ENCODE measurements around the gene SEMA3A.
A peak's percentile ranks its signal among the peaks of the same experiment; 100 is the strongest.

Gene SEMA3A

GRCh38 chr7:84113906-84114850, 80.4 kb downstream of the SEMA3A start:
- no peak overlapping the region for H3K4me3 ChIP-seq (ENCODE audit: insufficient read depth, low read depth, low read length)
- H3K27me3 ChIP-seq (ENCODE audit: control insufficient read depth, insufficient read depth, low read length, poor library complexity, severe bottlenecking), result no peaks in the 10 kb centered on the region
- 84 to 89% methylated on average over 6 to 7 of the region's 9 CpGs for WGBS, 2 experiments
- H3K27ac ChIP-seq (ENCODE audit: insufficient read depth, low read depth, low read length, poor library complexity, severe bottlenecking), result no peak overlapping the region
- peaks cover 16% of the 10 kb centered on the region for H3K4me1 ChIP-seq (ENCODE audit: control insufficient read depth, insufficient read depth, low read length)
- H3K36me3 ChIP-seq (ENCODE audit: control insufficient read depth, insufficient read depth, low read length), result no peaks in the 10 kb centered on the region
- no peaks in the 10 kb centered on the region for H3K9me3 ChIP-seq (ENCODE audit: control insufficient read depth, low read length)

GRCh38 chr7:84113286-84113685, 81.3 kb downstream of the SEMA3A start:
- H3K27me3 ChIP-seq (ENCODE audit: control insufficient read depth, insufficient read depth, low read length, poor library complexity, severe bottlenecking), result no peaks in the 10 kb centered on the region
- H3K4me1 ChIP-seq (ENCODE audit: control insufficient read depth, insufficient read depth, low read length), result peaks cover 16% of the 10 kb centered on the region
- no peak overlapping the region for H3K4me3 ChIP-seq (ENCODE audit: insufficient read depth, low read depth, low read length)
- H3K9me3 ChIP-seq (ENCODE audit: control insufficient read depth, low read length), result no peaks in the 10 kb centered on the region
- no peak overlapping the region for H3K27ac ChIP-seq (ENCODE audit: insufficient read depth, low read depth, low read length, poor library complexity, severe bottlenecking)
- 90 to 100% methylated on average over 2 of the region's 2 CpGs for WGBS, 2 experiments
- H3K36me3 ChIP-seq (ENCODE audit: control insufficient read depth, insufficient read depth, low read length), result no peaks in the 10 kb centered on the region

GRCh38 chr7:84112771-84113170, 81.8 kb downstream of the SEMA3A start:
- H3K4me1 ChIP-seq (ENCODE audit: control insufficient read depth, insufficient read depth, low read length), result peaks cover 16% of the 10 kb centered on the region

GRCh38 chr7:84111842-84112241, 82.7 kb downstream of the SEMA3A start:
- H3K36me3 ChIP-seq (ENCODE audit: control insufficient read depth, insufficient read depth, low read length), result no peaks in the 10 kb centered on the region
- H3K27me3 ChIP-seq (ENCODE audit: control insufficient read depth, insufficient read depth, low read length, poor library complexity, severe bottlenecking), result no peaks in the 10 kb centered on the region
- peaks cover 16% of the 10 kb centered on the region for H3K4me1 ChIP-seq (ENCODE audit: control insufficient read depth, insufficient read depth, low read length)
- H3K9me3 ChIP-seq (ENCODE audit: control insufficient read depth, low read length), result no peaks in the 10 kb centered on the region
- H3K4me3 ChIP-seq (ENCODE audit: insufficient read depth, low read depth, low read length), result no peak overlapping the region
- no peak overlapping the region for H3K27ac ChIP-seq (ENCODE audit: insufficient read depth, low read depth, low read length, poor library complexity, severe bottlenecking)

More at GRCh38 chr7:84112771-84113170, 81.8 kb downstream of the SEMA3A start:
- no peak overlapping the region for H3K4me3 ChIP-seq (ENCODE audit: insufficient read depth, low read depth, low read length)
- no peaks in the 10 kb centered on the region for H3K27me3 ChIP-seq (ENCODE audit: control insufficient read depth, insufficient read depth, low read length, poor library complexity, severe bottlenecking)
- 80 to 81% methylated on average over 1 of the region's 1 CpG for WGBS, 2 experiments
- no peaks in the 10 kb centered on the region for H3K36me3 ChIP-seq (ENCODE audit: control insufficient read depth, insufficient read depth, low read length)
- no peak overlapping the region for H3K27ac ChIP-seq (ENCODE audit: insufficient read depth, low read depth, low read length, poor library complexity, severe bottlenecking)
- no peaks in the 10 kb centered on the region for H3K9me3 ChIP-seq (ENCODE audit: control insufficient read depth, low read length)

- H3K4me3 ChIP-seq (ENCODE audit: insufficient read depth, low read depth, low read length), result no peak overlapping the region
- H3K4me1 ChIP-seq (ENCODE audit: control insufficient read depth, insufficient read depth, low read length), result peaks cover 16% of the 10 kb centered on the region
- WGBS, 2 experiments, result 30 to 31% methylated on average over 3 of the region's 3 CpGs
- H3K27ac ChIP-seq (ENCODE audit: insufficient read depth, low read depth, low read length, poor library complexity, severe bottlenecking), result no peak overlapping the region
- no peaks in the 10 kb centered on the region for H3K36me3 ChIP-seq (ENCODE audit: control insufficient read depth, insufficient read depth, low read length)
- no peaks in the 10 kb centered on the region for H3K27me3 ChIP-seq (ENCODE audit: control insufficient read depth, insufficient read depth, low read length, poor library complexity, severe bottlenecking)
- no peaks in the 10 kb centered on the region for H3K9me3 ChIP-seq (ENCODE audit: control insufficient read depth, low read length)
Measured at GRCh38 chr7:84110400-84110799, 84.2 kb downstream of the SEMA3A start.

GRCh38 chr7:84108787-84109186, 85.8 kb downstream of the SEMA3A start:
- no peak overlapping the region for H3K27ac ChIP-seq (ENCODE audit: insufficient read depth, low read depth, low read length, poor library complexity, severe bottlenecking)
- H3K4me1 ChIP-seq (ENCODE audit: control insufficient read depth, insufficient read depth, low read length), result peaks cover 16% of the 10 kb centered on the region
- H3K9me3 ChIP-seq (ENCODE audit: control insufficient read depth, low read length), result no peaks in the 10 kb centered on the region
- 71 to 86% methylated on average over 2 of the region's 2 CpGs for WGBS, 2 experiments
- H3K27me3 ChIP-seq (ENCODE audit: control insufficient read depth, insufficient read depth, low read length, poor library complexity, severe bottlenecking), result no peaks in the 10 kb centered on the region
- H3K36me3 ChIP-seq (ENCODE audit: control insufficient read depth, insufficient read depth, low read length), result no peaks in the 10 kb centered on the region
- no peak overlapping the region for H3K4me3 ChIP-seq (ENCODE audit: insufficient read depth, low read depth, low read length)

GRCh38 chr7:84108119-84108518, 86.5 kb downstream of the SEMA3A start:
- Histone ChIP-seq H3K4me1 (ENCODE audit: control insufficient read depth, insufficient read depth, low read length) (peaks cover 10% of the 10 kb centered on the region), H3K27ac (ENCODE audit: insufficient read depth, low read depth, low read length, poor library complexity, severe bottlenecking) (peak overlapping the region; percentile 31), H3K9me3 (ENCODE audit: control insufficient read depth, low read length) (no peaks in the 10 kb centered on the region), H3K4me3 (ENCODE audit: insufficient read depth, low read depth, low read length) (no peak overlapping the region), H3K27me3 (ENCODE audit: control insufficient read depth, insufficient read depth, low read length, poor library complexity, severe bottlenecking) (no peaks in the 10 kb centered on the region), H3K36me3 (ENCODE audit: control insufficient read depth, insufficient read depth, low read length) (no peaks in the 10 kb centered on the region)
- WGBS, 2 experiments, result 81 to 93% methylated on average over 1 of the region's 1 CpG

- H3K4me3 ChIP-seq (ENCODE audit: insufficient read depth, low read depth, low read length), result no peak overlapping the region
- H3K9me3 ChIP-seq (ENCODE audit: control insufficient read depth, low read length), result no peaks in the 10 kb centered on the region
- no peaks in the 10 kb centered on the region for H3K27me3 ChIP-seq (ENCODE audit: control insufficient read depth, insufficient read depth, low read length, poor library complexity, severe bottlenecking)
- no peak overlapping the region for H3K27ac ChIP-seq (ENCODE audit: insufficient read depth, low read depth, low read length, poor library complexity, severe bottlenecking)
- WGBS, 2 experiments, result 44 to 92% methylated on average over 2 of the region's 2 CpGs
- peaks cover 8% of the 10 kb centered on the region for H3K4me1 ChIP-seq (ENCODE audit: control insufficient read depth, insufficient read depth, low read length)
- no peaks in the 10 kb centered on the region for H3K36me3 ChIP-seq (ENCODE audit: control insufficient read depth, insufficient read depth, low read length)
Measured at GRCh38 chr7:84107259-84107658, 87.3 kb downstream of the SEMA3A start.

- H3K36me3 ChIP-seq (ENCODE audit: control insufficient read depth, insufficient read depth, low read length), result no peaks in the 10 kb centered on the region
- H3K9me3 ChIP-seq (ENCODE audit: control insufficient read depth, low read length), result no peaks in the 10 kb centered on the region
- H3K27ac ChIP-seq (ENCODE audit: insufficient read depth, low read depth, low read length, poor library complexity, severe bottlenecking), result no peak overlapping the region
- H3K4me1 ChIP-seq (ENCODE audit: control insufficient read depth, insufficient read depth, low read length), result peaks cover 4% of the 10 kb centered on the region
- no peak overlapping the region for H3K4me3 ChIP-seq (ENCODE audit: insufficient read depth, low read depth, low read length)
- WGBS, 2 experiments, result 98 to 100% methylated on average over 1 to 3 of the region's 3 CpGs
- no peaks in the 10 kb centered on the region for H3K27me3 ChIP-seq (ENCODE audit: control insufficient read depth, insufficient read depth, low read length, poor library complexity, severe bottlenecking)
Measured at GRCh38 chr7:84106291-84106690, 88.3 kb downstream of the SEMA3A start.

- Histone ChIP-seq H3K9me3 (ENCODE audit: control insufficient read depth, low read length) (no peaks in the 10 kb centered on the region), H3K27ac (ENCODE audit: insufficient read depth, low read depth, low read length, poor library complexity, severe bottlenecking) (no peak overlapping the region), H3K27me3 (ENCODE audit: control insufficient read depth, insufficient read depth, low read length, poor library complexity, severe bottlenecking) (no peaks in the 10 kb centered on the region), H3K4me1 (ENCODE audit: control insufficient read depth, insufficient read depth, low read length) (peaks cover 4% of the 10 kb centered on the region), H3K4me3 (ENCODE audit: insufficient read depth, low read depth, low read length) (no peak overlapping the region), H3K36me3 (ENCODE audit: control insufficient read depth, insufficient read depth, low read length) (no peaks in the 10 kb centered on the region)
- WGBS, 2 experiments, result 100% methylated on average over 1 of the region's 1 CpG; no CpG with 5 or more reads in 1 of the 2 experiments
Measured at GRCh38 chr7:84105586-84105985, 89.0 kb downstream of the SEMA3A start.
